NCI-H345 (cell line): ENCODE data around the gene EIF3A.
A peak's percentile ranks its signal among the peaks of the same experiment; 100 is the strongest.
"Not testable (repeated sequence)": the region's sequence is repeated elsewhere in the genome, so short reads cannot be mapped to it uniquely, and the experiment has no call there.

Source experiments
- DNase-seq: peaks from one replicate; lab custom pipeline; 2025; lab: John Stamatoyannopoulos, UW

EIF3A gene

GRCh38 chr10:119101366-119102098 lies 20.9 kb upstream of the EIF3A start:
- DNase-seq = peak; percentile 40

DNA sequence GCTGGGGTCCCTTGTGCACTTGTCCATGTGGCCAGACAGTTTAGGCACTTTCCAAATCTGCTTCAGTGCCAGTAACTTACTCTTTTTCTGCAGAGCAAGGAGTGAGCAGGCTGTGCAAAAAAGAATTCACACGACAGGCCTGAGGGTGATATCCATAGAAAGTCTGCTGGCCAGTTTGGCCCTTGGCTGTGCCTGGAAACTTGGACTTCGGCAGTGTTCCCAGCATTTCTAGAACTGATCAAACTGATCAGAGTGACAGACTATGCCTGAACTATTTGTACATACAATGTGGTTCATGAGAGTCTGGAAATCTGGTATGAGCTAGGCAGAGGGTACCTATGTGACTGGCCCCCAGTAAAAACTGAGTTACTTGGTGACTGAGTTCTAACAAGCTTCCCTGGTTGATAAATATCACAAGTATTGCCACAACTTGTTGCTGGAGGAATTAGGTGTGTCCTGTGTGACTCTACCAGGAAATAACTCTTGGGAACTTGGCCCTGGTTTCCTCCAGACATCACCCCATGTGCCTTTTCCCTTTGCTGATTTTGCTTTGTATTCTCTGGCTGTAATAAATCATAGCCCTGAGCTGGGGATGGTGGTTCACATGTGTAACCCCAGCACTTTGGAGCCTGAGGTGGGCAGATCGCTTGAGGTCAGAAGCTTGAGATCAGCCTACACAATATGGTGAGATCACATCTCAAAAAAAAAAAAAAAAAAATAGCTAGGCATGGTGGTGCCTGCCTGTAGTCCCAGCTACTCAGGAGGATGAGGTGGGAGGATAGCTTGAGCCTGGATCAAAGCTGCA lies 20.0 kb upstream of the EIF3A start:
- no peak for DNase-seq

- no peak for DNase-seq
These were observed 18.0 kb upstream of the EIF3A start for GRCh38 chr10:119098576-119098975.

DNA sequence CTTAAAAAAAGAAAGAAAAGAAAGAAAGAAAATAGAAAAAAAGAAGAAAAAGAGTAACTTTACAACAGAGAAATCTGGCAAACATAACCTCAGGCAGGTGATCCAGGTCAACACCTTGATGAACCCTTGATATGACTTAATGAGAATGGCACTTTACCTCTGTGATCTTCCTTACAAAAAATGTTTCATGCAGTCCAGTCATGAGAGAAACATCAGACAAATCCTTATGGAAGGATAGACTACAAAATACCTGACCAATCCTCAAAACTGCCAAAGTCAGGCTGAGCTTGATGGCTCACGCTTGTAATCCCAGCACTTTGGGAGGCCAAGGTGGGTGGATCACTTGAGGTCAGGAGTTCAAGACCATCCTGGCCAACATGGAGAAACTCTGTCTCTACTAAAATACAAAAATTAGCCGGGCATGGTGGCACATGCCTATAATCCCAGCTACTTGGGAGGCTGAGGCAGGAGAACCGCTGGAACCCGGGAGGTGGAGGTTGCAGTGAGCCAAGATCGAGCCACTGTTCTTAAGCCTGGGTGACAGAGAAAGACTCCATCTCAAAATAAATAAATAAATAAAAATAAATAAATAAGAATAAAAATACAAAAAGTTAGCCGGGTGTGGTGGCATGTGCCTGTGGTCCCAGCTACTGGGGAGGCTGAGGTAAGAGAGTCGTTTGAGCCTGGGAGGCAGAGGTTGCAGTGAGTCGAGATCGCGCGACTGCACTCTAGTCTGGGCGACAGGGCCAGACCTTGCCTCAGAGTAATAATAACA lies 16.2 kb upstream of the EIF3A start:
- not testable (repeated sequence) for DNase-seq

GRCh38 chr10:119095640-119096039 lies 15.0 kb upstream of the EIF3A start:
- DNase-seq = no peak

- DNase-seq = no peak
These were observed 10.4 kb upstream of the EIF3A start for GRCh38 chr10:119090968-119091367.

DNA sequence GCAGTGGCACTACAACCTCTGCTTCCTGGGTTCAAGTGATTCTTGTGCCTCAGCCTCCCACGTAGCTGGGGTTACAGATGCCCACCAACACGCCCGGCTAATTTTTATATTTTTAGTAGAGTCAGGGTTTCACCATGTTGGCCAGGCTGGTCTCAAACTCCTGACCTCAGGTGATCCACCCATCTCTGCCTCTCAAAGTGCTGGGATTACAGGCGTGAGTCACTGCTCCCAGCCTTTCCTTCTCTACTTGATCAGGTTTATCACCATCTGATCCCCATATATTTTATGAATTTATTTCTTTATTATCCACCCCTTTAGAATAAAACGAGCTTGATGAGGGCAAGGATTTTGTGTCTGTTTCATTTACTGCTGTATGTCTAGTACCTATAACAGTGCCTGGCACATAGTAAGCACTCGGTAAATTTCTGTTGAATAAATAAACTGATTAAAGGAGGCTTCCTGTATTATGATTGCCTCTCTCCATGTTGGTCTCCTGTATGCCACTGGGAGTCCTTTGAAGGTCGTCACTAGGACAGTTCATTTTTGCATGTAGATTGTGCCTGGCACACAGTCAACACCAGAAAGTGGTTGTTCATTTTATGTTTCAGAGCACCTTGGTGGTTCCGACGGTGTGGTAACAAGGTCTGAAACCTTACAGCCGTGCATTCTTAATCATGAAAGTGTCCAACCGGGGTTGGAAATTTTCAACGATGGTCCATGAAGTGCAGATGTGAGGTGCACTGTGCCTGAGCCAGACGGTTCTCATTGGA lies 9.6 kb upstream of the EIF3A start:
- no peak for DNase-seq

DNA sequence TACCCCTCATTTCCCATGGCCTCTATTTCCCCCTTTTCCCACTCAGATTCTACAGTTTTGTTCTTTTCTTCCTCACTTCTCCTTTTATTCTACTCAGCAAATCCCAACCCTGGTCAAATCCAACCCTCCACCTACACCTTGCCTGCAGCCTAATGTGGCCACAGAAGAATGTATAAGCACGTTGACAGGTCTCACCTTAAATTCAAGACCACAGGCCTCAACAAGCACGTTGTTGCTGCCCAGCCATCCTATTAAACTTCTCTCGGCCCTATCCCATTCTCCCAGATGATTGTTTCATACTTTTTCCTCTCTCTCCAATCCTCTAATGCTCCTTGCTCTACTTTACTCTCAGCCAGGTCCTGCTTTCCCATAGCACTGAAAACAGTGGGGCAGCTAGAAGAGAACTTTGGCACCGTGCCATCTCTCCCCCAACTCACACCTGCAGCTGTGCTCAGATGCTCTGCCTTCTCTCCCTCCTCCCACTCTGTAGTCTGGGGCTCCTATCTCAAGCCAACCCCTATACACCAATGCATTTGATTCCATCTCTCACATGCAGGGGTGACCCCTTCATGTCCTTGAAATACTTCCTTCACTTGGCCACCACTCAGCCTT lies 6.8 kb upstream of the EIF3A start:
- DNase-seq = peak; percentile 19

GRCh38 chr10:119084896-119085295 lies 4.3 kb upstream of the EIF3A start:
- no peak for DNase-seq

GRCh38 chr10:119079599-119080520 lies 757 bp downstream of the EIF3A start:
- DNase-seq = peak; percentile 47

- no peak for DNase-seq
These were observed 2.0 kb downstream of the EIF3A start for GRCh38 chr10:119078422-119079179.

GRCh38 chr10:119073584-119073983 lies 7.0 kb downstream of the EIF3A start:
- DNase-seq = no peak

- no peak for DNase-seq
These were observed 10.0 kb downstream of the EIF3A start for GRCh38 chr10:119070395-119071165.

GRCh38 chr10:119061926-119062325 lies 18.7 kb downstream of the EIF3A start:
- no peak for DNase-seq

DNA sequence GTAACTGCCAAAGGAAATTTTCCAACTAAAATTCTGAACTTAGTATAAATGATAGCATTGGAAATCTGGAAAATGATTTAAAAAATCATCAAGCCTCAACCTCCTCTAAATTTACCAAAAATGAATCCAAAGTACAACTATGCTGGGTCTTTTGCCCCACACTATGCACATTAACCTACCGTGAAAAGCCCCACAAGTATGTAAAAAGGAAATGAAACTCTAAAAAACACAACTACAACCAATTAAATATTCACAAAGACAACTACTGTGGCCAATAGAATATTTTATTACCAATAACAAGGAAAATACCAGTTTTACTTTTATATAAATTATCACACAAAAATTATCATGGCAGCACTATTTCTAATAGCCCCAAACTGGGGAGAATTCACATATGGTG lies 19.3 kb downstream of the EIF3A start:
- no peak for DNase-seq

GRCh38 chr10:119060107-119060506 lies 20.5 kb downstream of the EIF3A start:
- no peak for DNase-seq

- DNase-seq = no peak
These were observed 21.1 kb downstream of the EIF3A start for GRCh38 chr10:119059557-119059956.

- DNase-seq = no peak
These were observed 22.6 kb downstream of the EIF3A start for GRCh38 chr10:119058010-119058409.

GRCh38 chr10:119055472-119055871 lies 25.1 kb downstream of the EIF3A start:
- DNase-seq = no peak
